Right lobe of liver (tissue), 4 donors: ENCODE results near the gene CMPK1.

Experiments used
- POLR2A ChIP-seq: fragments of 450-650 bp; IDR thresholded peaks from one replicate; pipeline ENCODE4 v1.6.1; 2017; ENCODE audit warnings: antibody characterized with exemption, mild to moderate bottlenecking
- TF ChIP-seq, protein P1 (sequence below), 4 donors: fragments of 200-600 bp in 3 of 4; fragments of 450-650 bp in 1 of 4; IDR thresholded peaks; one replicate each; pipeline versions ENCODE4 v1.5.1 to v1.8.0; 2016 to 2022; ENCODE audit warnings: antibody characterized with exemption in 4 of 4, mild to moderate bottlenecking in 2 of 4
- donor health status: DM: no; HTN: no; CAD: no.
- donor health status: DM: no; HTN: no; CAD: no.
- donor health status: DM: no; HTN: yes; CAD: no.

DNA sequence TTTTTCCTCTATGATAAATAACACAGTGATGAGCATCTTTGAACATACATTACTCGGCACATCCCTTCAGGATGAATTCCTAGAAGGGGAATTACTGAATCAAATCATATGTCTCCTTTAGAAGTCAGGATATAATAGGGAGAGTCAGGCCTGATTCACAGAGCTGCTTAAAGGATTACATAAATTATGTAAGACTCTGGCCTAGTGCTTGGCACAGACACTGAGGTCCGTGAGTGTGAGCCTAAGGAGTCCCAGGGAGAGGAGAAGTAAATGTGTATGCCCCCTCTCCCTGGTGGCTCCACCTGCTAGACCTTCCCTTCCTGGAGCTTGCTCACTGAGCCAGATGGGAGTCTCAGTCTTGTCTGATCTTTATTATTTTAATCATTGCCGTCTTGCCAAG lies 73.9 kb downstream of the CMPK1 start:
- TF ChIP-seq, protein P1, sequence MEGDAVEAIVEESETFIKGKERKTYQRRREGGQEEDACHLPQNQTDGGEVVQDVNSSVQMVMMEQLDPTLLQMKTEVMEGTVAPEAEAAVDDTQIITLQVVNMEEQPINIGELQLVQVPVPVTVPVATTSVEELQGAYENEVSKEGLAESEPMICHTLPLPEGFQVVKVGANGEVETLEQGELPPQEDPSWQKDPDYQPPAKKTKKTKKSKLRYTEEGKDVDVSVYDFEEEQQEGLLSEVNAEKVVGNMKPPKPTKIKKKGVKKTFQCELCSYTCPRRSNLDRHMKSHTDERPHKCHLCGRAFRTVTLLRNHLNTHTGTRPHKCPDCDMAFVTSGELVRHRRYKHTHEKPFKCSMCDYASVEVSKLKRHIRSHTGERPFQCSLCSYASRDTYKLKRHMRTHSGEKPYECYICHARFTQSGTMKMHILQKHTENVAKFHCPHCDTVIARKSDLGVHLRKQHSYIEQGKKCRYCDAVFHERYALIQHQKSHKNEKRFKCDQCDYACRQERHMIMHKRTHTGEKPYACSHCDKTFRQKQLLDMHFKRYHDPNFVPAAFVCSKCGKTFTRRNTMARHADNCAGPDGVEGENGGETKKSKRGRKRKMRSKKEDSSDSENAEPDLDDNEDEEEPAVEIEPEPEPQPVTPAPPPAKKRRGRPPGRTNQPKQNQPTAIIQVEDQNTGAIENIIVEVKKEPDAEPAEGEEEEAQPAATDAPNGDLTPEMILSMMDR (IDR thresholded peaks at IDR 0.05), result no peak
- TF ChIP-seq POLR2A, result no peak
